T-helper 22 cell (primary cell): ENCODE measurements around the gene MAPKAPK5.
"Not testable (repeated sequence)": the region's sequence is repeated elsewhere in the genome, so short reads cannot be mapped to it uniquely, and the experiment has no call there.

ENCODE experiments used
- DNase-seq: peaks from one replicate; pipeline ENCODE4 v3.0.0-alpha.2; 2020; ENCODE audit warnings: low read depth

Gene MAPKAPK5

DNA sequence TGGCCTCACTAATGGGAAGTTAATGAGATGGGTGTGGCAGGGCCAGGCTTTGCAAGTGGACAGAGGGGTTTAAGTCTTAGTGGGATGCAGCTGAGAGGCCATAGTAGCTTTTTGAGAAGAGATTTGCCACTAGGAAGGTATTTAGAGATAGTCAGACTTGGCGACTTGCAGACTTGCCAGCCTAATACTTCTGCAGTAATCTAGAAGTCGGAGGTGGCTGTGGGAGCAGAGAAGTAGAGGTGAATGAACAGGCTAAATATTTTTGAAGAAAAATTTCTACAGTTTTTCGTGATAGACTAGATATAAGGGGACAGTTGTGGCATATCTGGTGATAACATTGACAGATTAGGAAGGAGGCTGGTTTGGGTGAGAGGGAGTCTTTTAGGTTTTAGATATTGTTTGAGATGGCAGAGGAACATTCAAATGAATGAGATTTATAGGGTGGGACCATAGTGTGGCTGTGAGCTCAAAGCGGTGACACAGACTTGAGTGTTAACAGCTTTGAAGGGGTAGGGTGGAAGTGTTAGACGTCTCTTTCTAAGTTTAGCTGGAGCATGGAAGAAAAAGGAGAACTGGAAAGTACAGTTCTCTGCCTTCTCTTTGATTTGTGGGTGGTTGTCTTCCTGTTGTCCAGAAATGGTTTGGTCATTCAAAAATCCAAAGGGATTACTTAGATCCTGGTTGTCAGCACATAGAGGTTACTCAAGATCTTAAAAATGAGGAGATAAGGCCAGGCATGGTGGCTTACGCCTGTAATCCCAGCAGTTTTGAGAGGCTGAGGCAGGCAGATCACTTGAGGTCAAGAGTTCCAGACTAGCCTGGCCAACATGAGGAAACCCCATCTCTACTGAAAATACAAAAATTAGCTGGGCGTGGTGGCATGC is 44.9 kb downstream of the MAPKAPK5 start:
- no peak for DNase-seq

DNA sequence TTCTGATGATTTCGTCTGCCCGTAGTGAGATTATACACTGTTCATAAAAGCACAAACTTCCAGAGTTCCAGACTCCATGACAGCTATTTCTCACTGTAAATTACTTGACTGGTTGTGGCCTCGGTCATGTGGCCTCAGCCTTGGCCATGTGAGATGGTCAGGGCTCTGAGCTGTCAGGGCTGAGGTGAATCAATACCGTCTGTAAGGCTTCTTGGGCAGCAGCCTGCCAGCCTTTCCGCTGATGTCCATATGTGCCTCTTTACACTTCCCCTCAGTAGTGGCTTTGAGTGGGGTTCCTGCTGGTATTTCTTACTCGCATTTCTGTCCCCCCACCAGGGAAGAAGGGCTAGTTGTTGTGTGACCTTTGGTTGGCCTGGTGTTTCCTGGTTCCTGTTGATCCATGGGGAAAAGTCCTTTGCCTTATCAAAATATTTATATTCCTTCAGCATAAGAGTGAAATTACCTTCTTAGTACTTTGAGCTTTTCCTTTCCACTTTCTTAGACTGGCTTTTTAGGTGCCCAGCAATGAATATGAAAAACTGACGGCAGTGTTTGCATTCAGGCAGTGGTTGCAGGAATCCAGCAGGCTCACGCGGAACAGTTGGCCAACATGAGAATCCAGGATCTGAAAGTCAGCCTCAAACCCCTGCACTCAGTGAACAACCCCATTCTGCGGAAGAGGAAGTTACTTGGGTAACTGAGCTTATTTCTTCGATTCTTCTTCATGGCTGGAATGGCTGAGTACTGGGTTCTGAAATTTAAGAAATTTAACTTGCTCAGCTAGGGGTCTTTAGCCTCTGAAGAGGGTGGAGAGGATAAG is 46.1 kb downstream of the MAPKAPK5 start:
- DNase-seq, result no peak

- DNase-seq, result no peak
Observed at GRCh38 chr12:111893287-111893686, 51.3 kb downstream of the MAPKAPK5 start.

DNA sequence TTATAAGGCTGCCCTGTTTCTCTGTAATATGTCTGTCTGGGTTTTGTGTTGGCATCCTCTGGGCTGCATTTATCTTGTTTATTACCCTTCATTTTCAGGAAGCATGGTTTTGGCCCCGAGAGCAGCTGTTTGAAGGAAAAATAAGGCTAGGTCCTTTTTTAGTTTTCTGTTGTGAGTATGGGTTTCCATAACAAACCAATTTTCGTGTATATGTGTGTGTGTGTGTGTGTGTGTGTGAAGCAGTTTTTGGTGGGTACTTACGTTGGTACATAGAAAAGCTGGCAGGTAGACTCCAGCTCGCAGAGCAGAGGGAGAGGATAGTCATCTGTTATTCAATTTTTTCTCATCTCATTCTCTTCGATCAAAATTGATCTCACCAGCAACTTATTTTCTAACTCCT is 52.5 kb downstream of the MAPKAPK5 start:
- no peak for DNase-seq

DNA sequence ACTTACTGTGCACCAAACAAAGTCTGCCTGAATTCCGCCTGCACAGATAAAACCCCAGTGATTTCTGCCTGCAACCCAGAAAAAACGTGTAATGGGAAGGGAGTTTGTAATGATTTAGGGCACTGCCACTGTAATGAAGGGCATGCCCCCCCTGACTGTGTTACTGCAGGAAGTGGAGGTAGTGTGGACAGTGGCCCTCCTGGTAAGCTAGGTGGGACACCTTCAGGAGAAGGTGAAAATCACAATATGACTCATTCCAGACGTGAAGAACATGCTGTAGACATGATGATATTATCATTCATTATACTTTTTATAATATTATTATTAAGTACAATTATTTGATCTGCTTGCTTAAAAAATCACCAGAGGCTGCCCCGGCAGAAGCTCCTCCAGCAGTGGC is 59.2 kb downstream of the MAPKAPK5 start:
- no peak for DNase-seq

DNA sequence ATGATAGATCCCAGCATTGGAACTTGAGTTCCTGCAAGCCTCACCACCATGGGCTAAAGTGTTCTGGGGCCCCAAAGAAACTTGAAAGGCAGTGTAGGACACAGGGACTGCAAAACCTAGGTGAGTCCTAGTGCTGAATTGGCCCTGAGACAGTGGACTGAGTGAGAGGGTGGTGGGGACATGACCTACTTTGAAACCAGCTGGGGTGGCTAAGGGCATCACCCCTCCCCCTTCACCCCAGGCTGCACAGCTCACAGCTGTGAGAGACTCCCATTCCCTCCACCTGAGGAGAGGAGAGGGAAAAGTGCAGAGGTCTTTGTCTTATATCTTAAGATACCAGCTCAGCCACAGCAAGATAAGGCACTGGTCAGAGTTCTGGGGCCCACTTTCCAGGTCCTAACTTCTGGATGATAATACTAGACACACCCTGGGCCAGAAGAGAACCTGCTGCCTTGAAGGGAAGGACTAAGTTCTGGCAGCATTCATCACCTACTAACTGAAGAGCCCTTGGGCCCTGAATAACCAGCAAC is 62.5 kb downstream of the MAPKAPK5 start:
- DNase-seq, result no peak

GRCh38 chr12:111905502-111905901 is 63.5 kb downstream of the MAPKAPK5 start:
- DNase-seq, result no peak

DNA sequence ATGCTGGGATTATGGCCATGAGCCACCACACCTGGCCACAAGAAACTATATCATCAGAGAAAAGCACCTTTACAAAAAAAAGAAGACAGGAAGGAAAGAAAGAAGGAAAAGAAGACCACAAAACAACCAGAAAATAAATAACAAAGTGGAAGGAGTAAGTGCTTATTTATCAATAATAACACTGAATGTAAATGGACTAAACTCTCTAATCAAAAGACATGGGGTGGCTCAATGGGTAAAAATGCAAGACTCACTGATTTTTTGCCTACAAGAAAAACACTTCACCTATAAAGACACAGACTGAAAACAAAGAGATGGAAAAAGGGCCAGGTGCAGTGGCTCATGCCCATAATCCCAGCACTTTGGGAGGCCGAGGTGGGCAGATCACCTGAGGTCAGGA is 65.7 kb downstream of the MAPKAPK5 start:
- no peak for DNase-seq

GRCh38 chr12:111925171-111925570 is 83.1 kb downstream of the MAPKAPK5 start:
- DNase-seq, result no peak

DNA sequence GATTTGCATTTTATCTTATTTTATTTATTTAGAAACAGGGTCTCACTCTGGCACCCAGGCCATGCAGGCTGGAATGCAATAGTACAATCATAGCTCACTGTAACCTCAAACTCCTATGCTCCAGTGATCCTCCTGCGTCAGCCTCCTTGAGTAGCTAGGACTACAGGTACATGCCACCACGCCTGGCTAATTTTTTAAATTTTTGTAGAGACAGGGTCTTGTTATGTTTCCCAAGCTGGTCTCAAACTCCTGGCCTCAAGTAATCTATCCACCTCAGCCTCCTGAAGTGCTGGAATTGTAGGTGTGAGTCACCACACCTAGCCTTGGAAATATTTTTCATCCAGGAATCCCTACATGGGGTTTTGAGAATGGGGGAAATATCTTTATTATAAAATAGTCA is 84.6 kb downstream of the MAPKAPK5 start:
- DNase-seq, result no peak

- DNase-seq, result no peak
Observed at GRCh38 chr12:111927346-111927745, 85.3 kb downstream of the MAPKAPK5 start.

- DNase-seq, result no peak
Observed at GRCh38 chr12:111932241-111932640, 90.2 kb downstream of the MAPKAPK5 start.

DNA sequence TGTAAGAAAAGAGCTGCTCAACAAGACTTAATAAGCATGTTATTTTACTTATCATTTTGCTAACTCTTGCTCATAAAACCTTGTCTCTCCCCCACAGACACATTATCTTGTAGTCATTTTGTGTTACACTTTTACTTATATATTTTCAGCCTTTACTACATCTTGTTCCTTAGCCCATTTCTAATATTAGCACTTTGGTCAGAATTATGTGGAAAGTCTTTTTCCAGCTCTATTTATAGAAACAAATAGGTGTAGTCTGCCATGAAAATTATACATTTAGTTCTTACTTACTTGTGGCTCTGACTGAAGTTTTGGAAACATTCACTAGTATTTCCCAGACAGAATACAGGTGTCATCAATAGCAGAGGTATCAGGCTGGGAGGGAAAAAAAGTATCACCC is 94.8 kb downstream of the MAPKAPK5 start:
- DNase-seq, result no peak

DNA sequence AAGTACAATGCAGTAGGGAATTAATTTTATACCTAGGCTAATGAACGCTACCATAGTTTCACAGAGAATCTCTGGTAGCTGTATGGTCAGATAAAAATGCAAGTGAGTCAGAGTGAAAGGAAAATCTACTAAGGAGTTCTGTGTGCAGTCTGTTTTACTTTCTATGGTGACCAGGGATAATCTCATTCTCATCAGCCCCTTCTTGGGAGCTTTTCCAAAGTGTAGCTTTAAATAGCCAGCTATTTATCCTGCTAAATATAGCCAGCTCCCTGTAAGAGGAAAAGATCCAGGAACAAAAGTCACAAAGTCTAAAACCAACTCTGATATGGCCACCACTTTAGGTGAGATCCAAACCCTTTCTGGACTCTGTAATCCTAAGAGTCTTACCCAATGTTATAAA is 95.4 kb downstream of the MAPKAPK5 start:
- no peak for DNase-seq

- DNase-seq, result no peak
Observed at GRCh38 chr12:111942557-111942956, 100.5 kb downstream of the MAPKAPK5 start.

- no peak for DNase-seq
Observed at GRCh38 chr12:111943929-111944328, 101.9 kb downstream of the MAPKAPK5 start.

DNA sequence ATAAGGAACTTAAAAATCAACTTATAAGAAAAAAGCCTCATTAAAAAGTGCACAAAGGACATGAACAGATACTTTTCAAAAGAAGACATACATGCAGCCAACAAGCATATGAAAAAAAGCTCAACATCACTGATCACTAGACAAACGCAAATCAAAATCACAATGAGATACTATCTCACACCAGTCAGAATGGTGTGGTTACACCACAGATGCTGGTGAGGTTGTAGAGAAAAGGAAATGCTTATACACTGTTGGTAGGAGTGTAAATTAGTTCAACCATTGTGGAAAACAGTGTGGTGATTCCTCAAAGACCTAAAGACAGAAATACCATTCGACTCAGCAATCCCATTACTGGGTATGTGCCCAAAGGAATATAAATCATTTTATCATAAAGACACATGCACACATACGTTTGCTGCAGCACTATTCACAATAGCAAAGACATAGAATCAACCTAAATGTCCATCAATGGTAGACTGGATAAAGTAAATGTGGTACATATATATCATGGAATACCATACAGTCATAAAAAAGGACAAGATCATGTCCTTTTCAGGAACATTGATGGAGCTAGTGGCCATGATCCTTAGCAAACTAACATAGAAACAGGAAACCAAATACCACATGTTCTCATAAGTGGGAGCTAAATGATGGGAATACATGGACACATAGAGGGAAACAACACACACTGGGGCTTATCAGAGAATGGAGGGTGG is 109.1 kb downstream of the MAPKAPK5 start:
- not testable (repeated sequence) for DNase-seq
